GM13976 (cell line): Measurements from ENCODE around the gene CHRNA3.
A peak's percentile ranks its signal among the peaks of the same experiment; 100 is the strongest.
"Not testable (repeated sequence)": the region's sequence is repeated elsewhere in the genome, so short reads cannot be mapped to it uniquely, and the experiment has no call there.

Experiments used
- DNase-seq: peaks from one replicate; pipeline ENCODE4 v3.0.0; 2012; ENCODE audit warnings: low spot score
- in situ Hi-C: fragments of 300-500 bp; cut with MboI; formaldehyde crosslinking; loops from one replicate; pipeline ENCODE4 v1.12.0; 2022; ENCODE audit warnings: low sequenced_read_pairs, mixed read lengths, inconsistent platforms; ENCODE audit not compliant: unreplicated experiment
- TF ChIP-seq, protein P1 (sequence below): IDR thresholded peaks from 2 replicates; pipeline ENCODE4 v1.5.1; 2012; ENCODE audit warnings: borderline replicate concordance, mild to moderate bottlenecking; ENCODE audit not compliant: insufficient read depth; ENCODE audit errors: extremely low read depth, missing control alignments, control extremely low read depth

CHRNA3 gene

DNA sequence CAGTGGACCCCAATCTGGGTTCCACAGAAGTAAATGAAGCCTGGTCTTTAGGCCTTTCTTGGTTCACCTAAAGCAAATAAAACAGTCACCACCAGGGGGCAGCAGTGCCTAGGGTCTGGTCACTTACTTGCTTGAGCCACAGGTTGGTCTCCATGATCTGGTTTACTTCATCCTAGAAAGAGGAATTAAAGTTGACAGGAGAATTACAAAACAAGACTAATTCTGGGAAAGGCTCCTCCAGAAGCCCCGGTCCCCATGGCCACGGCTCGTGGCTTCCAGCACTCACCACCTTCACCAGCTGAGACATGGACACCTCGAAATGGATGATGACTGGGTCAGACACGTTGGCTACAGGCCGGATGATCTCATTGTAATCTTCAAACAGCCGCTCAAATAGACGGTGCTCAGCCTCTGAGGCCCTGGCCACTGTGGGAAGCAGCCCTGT, 2.3 kb downstream of the CHRNA3 start:
- DNase-seq: peak; percentile 88
- TF ChIP-seq, protein P1, sequence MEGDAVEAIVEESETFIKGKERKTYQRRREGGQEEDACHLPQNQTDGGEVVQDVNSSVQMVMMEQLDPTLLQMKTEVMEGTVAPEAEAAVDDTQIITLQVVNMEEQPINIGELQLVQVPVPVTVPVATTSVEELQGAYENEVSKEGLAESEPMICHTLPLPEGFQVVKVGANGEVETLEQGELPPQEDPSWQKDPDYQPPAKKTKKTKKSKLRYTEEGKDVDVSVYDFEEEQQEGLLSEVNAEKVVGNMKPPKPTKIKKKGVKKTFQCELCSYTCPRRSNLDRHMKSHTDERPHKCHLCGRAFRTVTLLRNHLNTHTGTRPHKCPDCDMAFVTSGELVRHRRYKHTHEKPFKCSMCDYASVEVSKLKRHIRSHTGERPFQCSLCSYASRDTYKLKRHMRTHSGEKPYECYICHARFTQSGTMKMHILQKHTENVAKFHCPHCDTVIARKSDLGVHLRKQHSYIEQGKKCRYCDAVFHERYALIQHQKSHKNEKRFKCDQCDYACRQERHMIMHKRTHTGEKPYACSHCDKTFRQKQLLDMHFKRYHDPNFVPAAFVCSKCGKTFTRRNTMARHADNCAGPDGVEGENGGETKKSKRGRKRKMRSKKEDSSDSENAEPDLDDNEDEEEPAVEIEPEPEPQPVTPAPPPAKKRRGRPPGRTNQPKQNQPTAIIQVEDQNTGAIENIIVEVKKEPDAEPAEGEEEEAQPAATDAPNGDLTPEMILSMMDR: peak; percentile 60
- in situ Hi-C loops: no loop called here

DNA sequence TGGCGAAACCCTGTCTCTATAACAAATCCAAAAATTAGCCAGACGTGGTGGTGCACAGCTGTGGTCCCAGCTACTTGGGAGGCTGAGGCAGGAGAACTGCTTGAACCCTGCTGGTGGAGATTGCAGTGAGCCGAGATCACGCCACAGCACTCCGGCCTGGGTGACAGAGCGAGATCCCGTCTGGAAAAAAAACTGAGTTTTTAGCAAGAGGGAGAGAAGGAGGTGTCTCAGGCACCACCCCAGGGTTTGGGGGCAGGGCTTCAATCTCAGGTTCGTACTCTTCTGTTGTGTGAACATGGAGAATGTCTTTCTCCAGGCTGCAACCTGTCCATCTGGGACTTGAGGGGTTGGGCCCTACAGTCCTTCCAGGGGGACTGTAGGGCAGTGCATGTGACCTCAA, 2.7 kb downstream of the CHRNA3 start:
- in situ Hi-C loops: no loop called here
- TF ChIP-seq, protein P1: peak; percentile 5
- DNase-seq: no peak

DNA sequence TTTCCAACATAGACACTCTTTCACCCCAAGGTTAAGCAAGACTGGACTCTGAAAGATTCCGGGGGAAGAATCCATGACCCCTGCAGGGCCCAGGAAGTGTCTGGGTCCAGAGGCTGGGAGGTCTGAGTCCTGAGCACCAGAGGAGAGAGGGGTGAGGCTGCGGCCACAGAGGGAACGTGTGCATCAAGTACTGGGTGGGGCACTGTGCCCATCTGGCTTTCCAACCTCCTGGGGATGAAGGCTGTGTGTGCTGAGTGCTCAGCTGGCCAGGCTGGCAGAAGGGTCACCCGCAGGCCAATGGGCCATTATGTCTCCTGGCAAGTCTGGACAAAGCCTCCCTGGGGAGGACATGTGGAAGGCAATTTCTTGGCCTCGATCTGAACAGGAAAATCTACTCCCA, 3.3 kb downstream of the CHRNA3 start:
- TF ChIP-seq, protein P1: no peak
- in situ Hi-C loops: no loop called here
- DNase-seq: no peak

DNA sequence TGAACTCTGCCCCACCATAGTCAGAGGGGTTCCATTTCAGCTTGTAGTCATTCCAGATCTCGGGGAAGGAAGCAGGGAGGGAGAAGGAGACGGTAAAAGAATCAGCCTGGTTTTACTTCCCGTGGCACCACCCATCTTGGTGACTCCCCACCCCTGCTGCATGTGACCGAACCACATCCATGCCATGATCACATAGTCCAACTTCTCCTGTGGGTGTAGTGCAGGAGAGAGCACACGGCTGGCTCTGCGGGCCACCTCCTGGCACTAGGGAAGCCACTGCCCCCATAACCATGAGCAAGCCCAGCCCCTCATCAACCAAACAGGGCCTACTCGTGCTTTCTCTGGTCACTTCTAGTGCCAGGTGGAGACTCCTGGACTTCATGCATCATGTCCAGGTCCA, 3.7 kb downstream of the CHRNA3 start:
- in situ Hi-C loops: no loop called here
- no peak for DNase-seq
- TF ChIP-seq, protein P1: no peak

DNA sequence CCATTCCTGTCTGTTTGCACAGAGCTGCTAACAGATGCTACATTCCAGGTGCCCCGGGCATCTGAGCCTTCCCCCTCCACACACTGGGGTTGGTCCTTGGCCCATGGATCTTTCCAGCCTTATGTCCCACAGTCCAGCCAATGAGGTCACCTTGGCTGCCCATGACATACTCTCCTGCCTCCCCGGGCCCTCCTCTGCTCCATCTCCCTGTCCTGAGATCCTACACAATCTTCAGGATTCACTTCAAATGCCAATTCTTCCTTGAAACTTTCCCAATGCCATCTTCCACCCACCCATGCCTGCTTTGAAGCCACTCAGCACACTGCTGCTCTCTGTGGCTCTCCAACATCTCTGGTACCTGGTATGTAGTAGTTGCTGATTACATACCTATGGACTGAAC, 4.3 kb downstream of the CHRNA3 start:
- TF ChIP-seq, protein P1: no peak
- in situ Hi-C loops: no loop called here

DNA sequence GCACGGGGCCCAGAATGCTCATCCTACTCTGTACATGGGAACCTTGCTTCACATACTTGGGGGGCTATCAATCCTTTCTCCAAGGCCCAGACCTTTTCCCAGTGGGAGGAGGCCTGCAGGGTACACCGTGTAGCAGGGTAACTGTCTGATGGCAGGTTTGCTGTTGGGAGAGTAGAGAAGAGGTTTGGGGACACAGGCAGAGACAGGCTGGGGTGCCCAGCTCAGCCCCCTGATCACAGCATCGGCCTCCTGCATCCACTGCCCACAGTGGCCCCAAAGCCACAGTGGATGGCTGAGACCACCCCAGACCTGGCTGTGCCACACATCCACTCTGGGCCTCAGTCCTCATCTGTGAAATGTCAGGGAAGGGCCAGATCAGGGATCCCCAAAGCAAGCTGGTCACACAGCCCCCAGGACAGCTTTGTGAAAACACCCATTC, 5.6 kb downstream of the CHRNA3 start:
- TF ChIP-seq, protein P1: no peak
- in situ Hi-C loops: no loop called here
- no peak for DNase-seq

More for the DNA sequence above, 4.3 kb downstream of the CHRNA3 start:
- no peak for DNase-seq

DNA sequence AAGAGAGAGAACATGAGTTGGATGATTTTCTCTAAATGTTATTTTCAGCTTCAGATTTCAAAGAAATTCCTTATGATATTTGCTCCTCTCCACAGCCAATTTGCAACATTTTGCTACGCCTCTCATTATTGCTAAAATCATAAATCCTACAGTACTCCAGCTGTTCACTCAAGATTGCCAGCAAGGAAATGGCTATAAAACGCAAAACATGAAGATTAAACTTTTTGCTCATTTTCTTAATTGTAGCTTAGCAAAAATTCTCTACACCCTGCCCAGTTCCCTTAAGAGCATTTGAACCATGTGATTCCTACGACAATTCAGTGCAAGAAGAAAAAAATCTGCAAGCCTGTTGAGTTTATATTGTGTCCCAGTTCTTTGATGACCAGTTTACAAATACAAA, 6.8 kb downstream of the CHRNA3 start:
- TF ChIP-seq, protein P1: no peak
- no peak for DNase-seq
- in situ Hi-C loops: no loop called here

DNA sequence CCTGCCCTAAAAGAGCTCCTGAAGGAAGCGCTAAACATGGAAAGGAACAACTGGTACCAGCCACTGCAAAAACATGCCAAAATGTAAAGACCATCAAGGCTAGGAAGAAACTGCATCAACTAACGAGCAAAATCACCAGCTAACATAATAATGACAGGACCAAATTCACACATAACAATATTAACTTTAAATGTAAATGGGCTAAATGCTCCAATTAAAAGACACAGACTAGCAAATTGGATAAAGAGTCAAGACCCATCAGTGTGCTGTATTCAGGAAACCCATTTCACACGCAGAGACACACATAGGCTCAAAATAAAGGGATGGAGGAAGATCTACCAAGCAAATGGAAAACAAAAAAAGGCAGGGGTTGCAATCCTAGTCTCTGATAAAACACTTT, 11.2 kb downstream of the CHRNA3 start:
- DNase-seq, in situ Hi-C loops: not testable (repeated sequence)
